IgD-negative memory B cell (primary cell): ENCODE data around the gene POLR2L. TPM values are rescaled to one million over a fixed set of nuclear protein-coding genes. Genes with fewer than 3 reads are reported as not detected.

Experiments
- H3K27ac Mint-ChIP-seq, 3 donors: one replicate each; pipeline ENCODE4 v1.8.0; 2020 to 2022; ENCODE audit warnings: mild to moderate bottlenecking in 3 of 3, mixed read lengths in 3 of 3, moderate library complexity in 1 of 3
- H3K27me3 Mint-ChIP-seq: one replicate; pipeline ENCODE4 v1.8.0; 2021; ENCODE audit warnings: mixed read lengths
- H3K36me3 Mint-ChIP-seq: one replicate; pipeline ENCODE4 v1.8.0; 2020; ENCODE audit warnings: mild to moderate bottlenecking, mixed read lengths
- H3K4me1 Mint-ChIP-seq, 3 donors: one replicate each; pipeline ENCODE4 v1.8.0; 2020 to 2022; ENCODE audit warnings: mixed read lengths in 3 of 3, mild to moderate bottlenecking in 1 of 3
- H3K4me3 Mint-ChIP-seq, 4 donors: one replicate each; pipeline ENCODE4 v1.8.0; 2020 to 2022; ENCODE audit warnings: mild to moderate bottlenecking in 4 of 4, mixed read lengths in 4 of 4, moderate library complexity in 3 of 4
- H3K9me3 Mint-ChIP-seq, 3 donors: one replicate each; pipeline ENCODE4 v1.8.0; 2020 to 2021; ENCODE audit warnings: mixed read lengths in 3 of 3, mild to moderate bottlenecking in 1 of 3
- polyA plus RNA-seq: library from polyadenylated mRNA; unstranded; fragments of 300-500 nt; fragmentation: Illumina TruSeq; gene quantifications from one replicate; pipeline ENCODE4 v1.2.3, GENCODE V29; 2021

POLR2L gene
- polyA plus RNA-seq, 1 donor from 2014 or later: 96.7 TPM

DNA sequence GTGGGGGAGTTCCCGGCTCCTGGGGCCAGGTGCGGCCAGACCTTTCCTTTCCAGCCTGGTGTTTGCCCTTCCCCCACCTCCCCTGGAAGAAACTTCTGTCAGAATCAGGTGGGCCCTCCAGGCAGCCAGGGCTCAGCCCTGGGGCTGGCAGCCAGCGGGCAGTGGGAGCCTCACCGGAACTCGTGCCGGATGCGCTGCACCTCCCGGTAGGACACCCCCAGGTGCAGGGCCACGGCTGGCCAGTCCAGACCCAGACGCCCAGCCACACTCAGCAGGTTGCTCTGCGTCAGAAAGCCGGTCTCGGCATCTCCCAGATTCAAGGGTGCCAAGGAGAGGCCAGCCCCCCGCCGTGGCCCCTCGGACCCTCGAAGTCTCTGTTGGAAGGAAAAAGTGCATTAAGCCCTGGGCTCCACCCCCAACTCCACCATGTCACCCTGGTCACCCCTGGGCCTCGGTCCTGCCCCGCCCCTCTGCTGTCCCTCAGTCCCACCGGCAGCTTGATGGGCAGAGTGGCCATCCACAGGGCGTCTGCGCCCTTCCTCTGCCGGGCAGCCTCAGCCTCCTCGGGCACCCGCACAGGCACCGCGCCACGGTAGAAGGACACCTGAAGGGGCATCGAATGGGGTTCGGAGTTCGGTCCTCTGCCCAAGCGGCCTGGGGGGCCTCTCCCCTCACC, 42.5 kb downstream of the POLR2L start:
- Mint-ChIP-seq H3K27me3 (no peaks in the 10 kb centered on the region), H3K27ac (no peak overlapping the region), H3K36me3 (no peaks in the 10 kb centered on the region), H3K9me3 (no peaks in the 10 kb centered on the region), H3K4me3 (peak overlapping the region in 1 of 4 donors; percentile 23), H3K4me1 (peaks cover 0 to 6% (median 5%) of the 10 kb centered on the region in 3 donors)

DNA sequence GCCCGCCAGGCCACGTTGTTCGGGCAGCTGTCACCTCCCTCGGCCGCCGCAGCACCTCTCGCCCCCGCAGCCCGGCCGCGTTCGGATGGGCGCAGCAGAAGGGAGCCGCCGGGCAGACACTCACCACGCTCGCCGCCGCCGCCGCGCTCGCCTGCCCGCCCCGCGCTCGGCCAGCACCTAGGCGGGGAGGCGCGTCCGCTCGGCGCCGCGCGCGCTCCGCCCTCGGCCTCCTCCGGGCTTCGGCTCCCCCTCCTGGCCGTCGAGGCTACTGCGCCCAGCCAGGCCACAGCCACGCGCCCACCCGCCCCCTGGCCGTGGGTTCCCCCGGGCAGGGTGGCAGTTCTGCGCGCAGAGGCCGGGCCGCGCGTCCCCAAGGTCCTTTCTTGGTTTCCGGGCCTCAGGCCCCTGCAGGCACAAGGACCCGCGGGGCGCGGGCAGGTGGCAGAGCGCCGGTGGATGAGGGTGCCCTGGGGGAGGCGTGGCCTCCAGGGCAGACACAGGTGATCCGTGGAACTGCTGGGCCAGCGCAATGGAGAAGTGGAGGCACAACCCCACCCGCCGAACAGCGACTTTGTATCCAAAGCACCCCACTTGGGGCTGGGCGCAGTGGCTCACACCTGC, 44.1 kb downstream of the POLR2L start, which contains the start of gene SLC25A22:
SLC25A22 (minus strand) TSS at position 189 of the 621 bp plus-strand sequence. CDS start 3,275 bp downstream, outside the sequence.
- Mint-ChIP-seq H3K27me3 (no peaks in the 10 kb centered on the region), H3K36me3 (no peaks in the 10 kb centered on the region), H3K9me3 (no peaks in the 10 kb centered on the region), H3K27ac (peak within 1 kb of the TSS; percentile 82 to 100 (median 96)), H3K4me3 (peak within 1 kb of the TSS; percentile 87 to 99 (median 96)), H3K4me1 (peaks cover 0 to 6% (median 5%) of the 10 kb centered on the region in 3 donors)

DNA sequence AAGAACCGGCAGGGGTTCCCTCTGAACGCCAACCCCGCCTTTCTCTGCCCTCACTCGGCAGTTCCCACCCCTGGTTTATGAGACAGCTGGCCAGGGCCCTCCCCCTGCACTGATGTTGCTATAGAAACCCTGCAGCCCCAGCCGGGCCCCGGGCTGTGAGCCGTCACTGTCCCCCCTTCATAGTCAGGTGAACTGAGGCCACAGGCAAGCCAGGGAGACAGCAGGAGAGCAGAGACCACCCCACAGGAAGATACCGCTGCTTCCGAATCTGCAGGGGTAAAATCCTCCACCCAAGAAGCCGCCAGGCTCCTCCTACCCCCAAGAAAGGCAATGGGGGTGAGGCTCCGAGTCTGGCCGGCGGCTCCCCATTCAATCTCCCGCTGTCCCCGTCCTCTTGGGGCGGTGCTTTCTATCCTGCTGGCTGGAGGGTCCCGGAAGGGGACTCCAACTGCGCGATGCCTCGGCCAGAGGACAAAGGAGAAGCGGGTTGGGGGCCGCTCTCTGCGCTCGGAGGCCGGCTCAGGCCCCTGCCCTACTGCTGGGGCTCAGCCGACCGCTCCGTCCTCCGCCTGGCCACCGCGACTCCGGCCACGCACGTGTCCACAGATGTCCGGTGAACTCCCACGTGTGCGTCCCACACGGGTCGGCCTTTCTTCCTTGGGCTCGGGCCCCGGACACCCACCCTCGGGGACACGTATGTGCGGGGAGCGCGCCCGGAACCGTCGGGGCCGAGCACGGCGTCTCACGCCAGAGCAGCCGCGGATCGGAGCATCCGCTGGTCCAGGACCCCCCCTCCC, 44.8 kb downstream of the POLR2L start:
- H3K4me1 Mint-ChIP-seq: peaks cover 0 to 6% (median 5%) of the 10 kb centered on the region in 3 donors
- H3K9me3 Mint-ChIP-seq: no peaks in the 10 kb centered on the region
- no peaks in the 10 kb centered on the region for H3K36me3 Mint-ChIP-seq
- no peaks in the 10 kb centered on the region for H3K27me3 Mint-ChIP-seq
- peak overlapping the region; percentile 82 to 100 (median 96) for H3K27ac Mint-ChIP-seq
- peak overlapping the region; percentile 87 to 99 (median 96) for H3K4me3 Mint-ChIP-seq

DNA sequence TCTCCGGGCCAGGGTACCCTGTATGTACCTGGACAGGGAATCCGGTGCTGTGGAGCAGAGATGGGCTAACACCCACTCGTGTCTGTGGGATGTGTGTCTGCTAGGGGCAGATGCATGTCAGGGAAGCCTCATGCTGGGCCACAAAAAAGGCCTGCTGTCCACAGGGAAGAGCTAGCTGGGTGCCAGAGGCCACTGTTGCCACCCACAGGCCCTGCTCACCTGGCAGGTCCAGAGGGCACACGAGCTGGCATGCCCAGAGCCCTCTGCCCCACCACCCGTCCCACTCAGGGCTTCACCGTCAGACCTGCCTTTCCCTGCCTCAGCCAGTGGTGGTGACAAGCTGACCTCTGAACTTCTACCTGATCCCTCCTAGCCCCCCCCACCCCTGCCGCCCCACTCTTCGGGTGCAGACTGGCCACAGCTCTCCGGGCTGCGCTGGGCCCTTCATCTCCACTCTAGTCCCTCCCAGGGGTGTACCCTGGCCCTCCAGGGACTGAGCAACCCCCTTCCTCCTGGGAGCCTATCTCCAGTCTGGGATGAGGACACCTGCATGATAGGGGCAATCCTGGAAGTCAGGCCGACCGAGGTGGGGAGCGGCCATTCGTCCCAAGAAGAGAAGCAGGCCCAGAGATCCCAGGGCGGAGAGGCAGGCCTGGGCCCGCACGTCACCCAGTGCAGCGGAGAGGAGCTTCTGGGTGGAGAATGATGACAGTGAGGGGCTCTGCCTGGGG, 45.6 kb downstream of the POLR2L start:
- H3K9me3 Mint-ChIP-seq: no peaks in the 10 kb centered on the region
- H3K27ac Mint-ChIP-seq: peak overlapping the region; percentile 88 to 100 (median 96)
- H3K4me3 Mint-ChIP-seq: peak overlapping the region; percentile 87 to 99 (median 96)
- peaks cover 0 to 6% (median 5%) of the 10 kb centered on the region in 3 donors for H3K4me1 Mint-ChIP-seq
- H3K27me3 Mint-ChIP-seq: no peaks in the 10 kb centered on the region
- no peaks in the 10 kb centered on the region for H3K36me3 Mint-ChIP-seq

DNA sequence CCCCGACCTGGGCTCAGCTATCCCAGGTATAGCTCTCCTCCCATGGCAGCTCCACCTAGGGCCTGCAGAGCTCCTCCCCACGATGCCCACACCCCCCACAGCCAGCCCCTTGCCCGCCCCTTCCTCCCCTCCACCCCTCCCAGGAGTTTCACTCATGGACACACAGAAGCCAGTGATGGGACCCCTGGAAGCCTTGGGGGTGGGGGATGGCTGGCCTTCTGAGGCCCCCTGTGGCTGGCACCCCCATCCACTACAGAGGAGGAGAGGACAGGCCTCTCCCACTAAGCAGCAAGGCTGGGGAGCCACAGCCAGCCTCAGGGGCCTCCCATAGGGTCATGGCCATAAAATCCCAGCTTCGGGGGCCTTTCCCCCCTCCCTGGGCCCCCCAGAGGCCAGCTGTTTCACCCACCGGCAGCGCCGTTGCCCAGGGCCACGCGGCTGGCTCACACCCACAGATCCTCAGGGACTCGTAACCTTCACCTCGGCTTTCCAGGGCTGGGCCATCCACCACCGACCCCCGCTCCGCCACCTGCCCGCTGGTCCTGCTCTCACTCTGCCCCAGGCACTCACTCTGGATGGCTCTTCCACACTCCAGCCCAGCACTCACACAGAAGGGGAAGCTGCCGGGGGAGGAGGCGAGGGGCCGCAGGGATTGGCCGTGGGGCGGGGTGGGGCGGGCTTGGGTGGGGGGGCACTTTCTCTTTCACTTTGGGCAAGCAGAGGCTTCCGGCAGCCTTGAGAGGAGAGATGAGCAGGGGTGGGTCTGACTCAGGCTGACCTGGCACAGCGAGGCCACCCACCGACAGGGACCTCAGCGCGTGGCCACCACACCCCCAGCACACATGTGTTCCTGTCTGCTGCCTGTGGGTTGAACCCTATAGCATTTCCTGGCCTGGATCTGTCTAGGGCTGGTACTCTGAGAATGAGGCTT, 46.4 kb downstream of the POLR2L start:
- Mint-ChIP-seq H3K27ac (peak overlapping the region; percentile 88 to 100 (median 91)), H3K4me1 (peaks cover 0 to 6% (median 5%) of the 10 kb centered on the region in 3 donors), H3K9me3 (no peaks in the 10 kb centered on the region), H3K36me3 (no peaks in the 10 kb centered on the region), H3K4me3 (peak overlapping the region; percentile 87 to 99 (median 96)), H3K27me3 (no peaks in the 10 kb centered on the region)

DNA sequence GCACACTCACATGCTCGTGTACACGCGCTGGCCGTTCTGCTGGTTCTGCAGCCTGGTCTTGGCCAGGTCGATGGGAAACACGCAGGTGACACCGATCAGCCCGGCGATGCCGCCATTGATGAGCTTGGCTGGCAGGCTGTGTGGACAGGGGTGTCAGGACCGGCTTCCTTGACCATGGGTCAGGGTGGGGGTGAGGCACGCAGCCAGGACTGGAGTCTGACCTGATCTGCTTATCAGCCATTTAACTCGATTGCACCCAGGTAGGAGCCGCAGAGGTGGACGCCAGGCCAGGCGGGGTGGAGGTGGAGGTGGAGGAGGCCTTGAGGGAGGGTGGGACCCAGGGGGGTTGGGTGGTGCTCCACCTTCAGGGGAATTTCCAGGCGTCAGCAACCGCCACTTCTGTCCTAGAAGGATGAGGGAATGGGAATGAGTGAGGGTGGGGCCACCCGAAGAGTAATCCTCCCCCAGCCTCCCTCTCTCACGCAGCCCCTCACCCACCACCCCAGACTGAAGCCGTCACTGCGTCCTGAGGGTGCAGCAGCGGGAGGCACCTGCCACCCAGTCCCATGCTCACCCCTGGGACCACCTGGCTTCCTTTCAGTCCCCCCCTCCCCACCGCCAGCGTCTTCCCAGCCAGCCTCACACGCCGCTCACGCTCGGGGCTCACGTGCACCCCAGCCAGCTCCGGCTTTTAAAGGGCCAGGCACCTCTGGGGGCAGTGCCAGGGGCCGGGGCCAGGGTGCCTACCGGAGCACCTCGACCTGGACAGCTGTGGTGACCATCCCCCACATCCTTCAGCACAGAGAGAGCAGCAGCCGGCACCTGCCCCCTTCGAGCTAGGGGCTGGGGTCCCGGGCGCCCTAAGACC, 47.3 kb downstream of the POLR2L start:
- no peaks in the 10 kb centered on the region for H3K36me3 Mint-ChIP-seq
- H3K27ac Mint-ChIP-seq: peak overlapping the region in 1 of 3 donors; percentile 74
- peak overlapping the region; percentile 48 to 81 (median 62) for H3K4me3 Mint-ChIP-seq
- H3K9me3 Mint-ChIP-seq: no peaks in the 10 kb centered on the region
- H3K4me1 Mint-ChIP-seq: peaks cover 0 to 6% (median 5%) of the 10 kb centered on the region in 3 donors
- no peaks in the 10 kb centered on the region for H3K27me3 Mint-ChIP-seq

DNA sequence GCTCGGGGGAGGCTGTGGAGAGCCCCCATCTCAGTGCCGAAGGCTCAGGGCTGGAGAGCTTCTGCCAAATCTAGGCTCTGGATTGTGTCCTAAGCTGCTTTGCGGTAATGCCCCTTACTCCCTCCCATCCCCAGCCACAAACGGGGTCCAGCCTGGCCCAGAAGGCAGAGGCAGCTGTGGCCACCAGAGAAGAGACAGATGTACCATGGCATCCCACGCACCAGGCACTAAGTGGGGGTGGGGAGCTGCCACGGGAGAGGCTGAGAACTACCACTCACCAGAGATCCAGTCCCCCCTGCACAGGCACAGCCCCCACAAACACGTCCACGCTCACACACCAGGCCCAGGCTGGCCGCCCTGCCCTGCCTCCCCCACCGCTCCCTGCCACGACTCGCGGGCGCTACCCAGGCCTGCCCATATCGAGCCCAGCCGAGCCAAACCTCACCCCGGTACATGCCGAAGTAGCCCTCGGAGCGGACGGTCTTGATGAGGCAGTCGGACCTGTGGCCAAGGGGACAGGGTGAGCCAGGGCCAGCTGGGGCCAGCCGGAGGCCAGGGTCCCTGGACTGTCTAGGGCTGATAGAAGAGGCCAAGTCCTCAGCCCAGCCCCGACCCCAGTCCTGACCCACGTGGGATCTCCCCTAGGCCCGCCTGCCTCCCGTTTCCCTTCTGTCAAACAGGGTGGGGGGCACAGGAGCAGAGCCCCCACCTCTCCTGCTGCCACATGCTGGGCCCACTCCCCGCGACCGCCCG, 48.1 kb downstream of the POLR2L start:
- Mint-ChIP-seq H3K27ac (peak overlapping the region in 1 of 3 donors; percentile 74), H3K4me3 (peak overlapping the region in 3 of 4 donors; percentile 48 to 75 (median 69)), H3K36me3 (no peaks in the 10 kb centered on the region), H3K9me3 (no peaks in the 10 kb centered on the region), H3K4me1 (peaks cover 0 to 6% (median 5%) of the 10 kb centered on the region in 3 donors), H3K27me3 (no peaks in the 10 kb centered on the region)

DNA sequence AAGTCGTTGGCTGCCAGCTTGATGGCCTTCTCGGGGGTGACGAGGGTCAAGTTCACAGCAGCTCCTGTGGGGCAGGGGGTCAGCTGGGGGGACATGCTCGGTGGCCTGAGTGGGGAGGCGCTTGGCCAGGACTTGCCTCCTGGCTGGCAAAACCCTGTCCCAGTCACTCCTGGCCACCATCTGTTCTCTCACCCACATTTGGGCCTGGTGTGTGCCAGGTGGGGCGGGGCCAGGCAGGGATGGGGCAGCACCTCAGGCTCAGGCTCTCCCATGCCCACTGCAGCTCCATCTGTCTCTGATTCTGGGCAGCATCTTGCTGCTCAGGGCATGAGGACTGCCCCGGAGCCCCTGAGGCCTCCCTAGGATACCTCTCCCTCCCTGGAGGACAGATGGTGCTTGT, 48.8 kb downstream of the POLR2L start:
- Mint-ChIP-seq H3K9me3 (no peaks in the 10 kb centered on the region), H3K36me3 (no peaks in the 10 kb centered on the region), H3K27me3 (peaks cover 3% of the 10 kb centered on the region), H3K27ac (no peak overlapping the region), H3K4me3 (peak overlapping the region in 2 of 4 donors; percentile 43 to 75), H3K4me1 (peaks cover 0 to 6% (median 5%) of the 10 kb centered on the region in 3 donors)

DNA sequence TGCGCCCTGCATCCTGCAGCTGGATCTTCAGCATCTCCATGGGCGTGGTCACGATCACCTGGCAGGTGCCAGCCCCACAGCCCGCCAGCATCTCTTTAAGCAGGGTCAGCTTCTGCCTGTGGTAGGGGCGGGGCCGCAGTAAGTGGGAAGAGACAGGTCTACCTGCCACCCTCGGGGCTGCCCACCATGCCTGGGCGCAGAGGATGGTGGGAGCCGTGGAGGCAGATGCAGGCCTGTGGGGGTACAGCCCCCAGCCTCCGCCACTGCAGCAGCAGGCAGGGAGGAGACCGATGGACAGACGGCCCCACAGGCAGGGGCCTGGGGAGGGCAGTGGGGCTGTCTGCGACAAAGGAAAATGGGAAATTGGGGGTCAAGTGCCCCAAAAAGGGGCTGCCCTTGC, 49.5 kb downstream of the POLR2L start:
- peaks cover 3% of the 10 kb centered on the region for H3K27me3 Mint-ChIP-seq
- no peaks in the 10 kb centered on the region for H3K9me3 Mint-ChIP-seq
- H3K36me3 Mint-ChIP-seq: no peaks in the 10 kb centered on the region
- no peak overlapping the region for H3K27ac Mint-ChIP-seq
- peak overlapping the region in 1 of 4 donors; percentile 26 for H3K4me3 Mint-ChIP-seq
- H3K4me1 Mint-ChIP-seq: peaks cover 0 to 6% (median 5%) of the 10 kb centered on the region in 3 donors

DNA sequence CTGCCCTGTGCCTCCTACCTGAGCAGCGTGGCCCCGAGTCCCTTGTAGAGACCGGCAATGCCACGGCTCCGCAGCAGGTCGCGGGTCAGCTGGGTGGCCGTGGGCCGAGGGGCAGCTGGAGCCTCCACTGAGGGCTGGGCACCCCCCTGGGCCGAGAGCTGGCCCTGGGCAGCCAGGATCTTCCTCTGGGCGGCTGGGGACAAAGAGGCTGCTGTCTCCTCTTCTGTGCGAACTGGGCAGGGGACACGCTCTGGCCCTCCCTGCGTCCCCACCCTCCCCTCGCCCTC, 49.9 kb downstream of the POLR2L start:
- Mint-ChIP-seq H3K4me1 (peaks cover 0 to 6% (median 5%) of the 10 kb centered on the region in 3 donors), H3K9me3 (no peaks in the 10 kb centered on the region), H3K36me3 (no peaks in the 10 kb centered on the region), H3K27me3 (peaks cover 3% of the 10 kb centered on the region), H3K4me3 (no peak overlapping the region), H3K27ac (no peak overlapping the region)

DNA sequence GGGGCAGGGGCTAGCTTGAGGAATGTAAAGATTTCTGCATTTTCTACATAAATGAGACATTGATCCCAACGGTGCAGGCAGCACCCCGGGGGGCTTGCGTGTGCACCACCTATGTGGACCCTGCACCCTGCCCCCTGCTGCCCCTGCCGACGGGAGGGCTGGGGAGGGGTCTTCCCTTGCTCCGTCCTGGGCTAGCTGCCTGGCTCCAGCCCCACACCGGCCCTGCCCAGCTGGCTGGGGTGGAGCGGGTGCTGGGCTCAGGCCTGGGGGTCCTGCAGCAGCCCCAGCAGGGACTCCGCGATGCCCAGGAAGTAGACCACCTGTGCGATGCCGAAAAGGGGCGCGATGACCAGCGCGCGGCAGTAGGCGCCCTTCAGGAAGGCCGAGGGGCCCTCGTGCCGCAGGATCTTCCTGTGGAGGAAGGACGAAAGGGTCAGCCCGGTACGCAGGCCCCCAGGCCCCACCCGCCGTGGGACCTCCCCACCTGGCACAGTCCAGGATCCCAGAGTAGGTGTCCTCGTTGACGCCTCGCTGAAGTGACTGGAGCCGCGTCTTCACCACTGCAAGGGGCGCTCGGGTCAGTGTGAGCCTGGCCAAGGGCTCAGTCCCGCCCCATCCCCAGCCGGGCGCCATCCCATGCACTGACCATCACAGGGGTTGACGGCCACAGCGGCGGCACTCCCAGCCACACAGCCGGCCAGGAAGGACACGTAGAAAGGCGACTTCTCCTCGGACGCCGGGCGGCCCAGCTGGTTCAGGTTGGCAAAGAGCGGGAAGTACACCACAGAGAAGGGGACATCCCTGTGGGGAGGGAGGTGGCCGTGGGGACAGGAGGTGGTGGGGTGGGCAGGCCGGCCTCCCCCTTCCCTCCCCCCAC, 50.4 kb downstream of the POLR2L start:
- Mint-ChIP-seq H3K9me3 (no peaks in the 10 kb centered on the region), H3K27ac (peak overlapping the region in 1 of 3 donors; percentile 51), H3K4me3 (no peak overlapping the region), H3K36me3 (no peaks in the 10 kb centered on the region), H3K4me1 (peaks cover 0 to 5% (median 4%) of the 10 kb centered on the region in 3 donors), H3K27me3 (peaks cover 3% of the 10 kb centered on the region)
